GM12878 (cell line): ENCODE measurements around the gene DLGAP5. TPM values are rescaled to one million over a fixed set of nuclear protein-coding genes. Genes with fewer than 3 reads are reported as not detected.

Experiments used
- CBX5 ChIP-seq: sonication (generic); IDR thresholded peaks from 2 replicates; pipeline ENCODE4 v1.6.1; 2016; ENCODE audit warnings: low read depth, moderate library complexity, mild to moderate bottlenecking, inconsistent platforms
- GATAD2B ChIP-seq: fragments of 450-650 bp; conservative IDR thresholded peaks from 2 replicates; pipeline ENCODE4 v1.6.1; 2017; ENCODE audit warnings: low read depth, mild to moderate bottlenecking, moderate library complexity
- MEF2A ChIP-seq: IDR thresholded peaks from 2 replicates; pipeline ENCODE4 v1.6.1; 2011; ENCODE audit warnings: low read depth, mild to moderate bottlenecking, low read length, moderate library complexity; ENCODE audit not compliant: insufficient read depth
- MTA2 ChIP-seq: fragments of 450-650 bp; IDR thresholded peaks from 2 replicates; pipeline ENCODE4 v1.6.1; 2016; ENCODE audit warnings: low read depth, mild to moderate bottlenecking, moderate library complexity
- STAT3 ChIP-seq: IDR thresholded peaks from 2 replicates; pipeline ENCODE4 v1.6.1; 2011; ENCODE audit warnings: low read depth, low read length, improper control_type of control experiment
- TBL1XR1 ChIP-seq: IDR thresholded peaks from 2 replicates; pipeline ENCODE4 v1.6.1; 2012; ENCODE audit warnings: low read depth, low read length, improper control_type of control experiment
- ZNF217 ChIP-seq: fragments of 450-650 bp; IDR thresholded peaks from 2 replicates; pipeline ENCODE4 v1.6.1; 2017; ENCODE audit warnings: antibody characterized with exemption, mild to moderate bottlenecking
- polyA plus RNA-seq, 11 experiments: library from polyadenylated mRNA; depleted of rRNA in 4 of 11; unstranded in 6 of 11; stranded (reverse) in 5 of 11; fragments of >200 nt; fragmentation: Nextera tagmentation in 4 of 11; fragmentation: Illumina TruSeq in 1 of 11; extraction: Ambion mirVana in 4 of 11; extraction: Trizol in 1 of 11; gene quantifications; 1 replicate in 1 of 11; 2 replicates in 10 of 11; pipeline versions ENCODE4 v1.2.1 to v1.2.3, GENCODE V29; 2011 to 2016; ENCODE audit warnings: inconsistent platforms in 2 of 11, missing spikeins in 2 of 11, low read depth in 1 of 11
- total RNA-seq, 4 experiments: library from RNA; depleted of rRNA in 3 of 4; stranded (reverse); fragments of >200 nt in 3 of 4; fragmentation: Illumina TruSeq in 1 of 4; extraction: Trizol in 1 of 4; gene quantifications; 2 replicates each; pipeline versions ENCODE4 v1.2.1 to v1.2.3, GENCODE V29; 2013 to 2021
- TF ChIP-seq, protein P1 (sequence below): fragments of 450-650 bp; IDR thresholded peaks from 2 replicates; pipeline ENCODE4 v1.6.1; 2016; ENCODE audit warnings: mild to moderate bottlenecking, moderate library complexity, borderline replicate concordance
- TF ChIP-seq, protein P2 (sequence below): fragments of 450-650 bp; conservative IDR thresholded peaks from 2 replicates; pipeline ENCODE4 v1.6.1; 2017; ENCODE audit warnings: mild to moderate bottlenecking, moderate library complexity

DLGAP5 gene
- total and polyA plus RNA-seq, 10 of the 15 experiments (the other 5 are each of a cell fraction or from before 2014, with no cell fraction given): 40.9 to 106 (median 67.6) TPM

DNA sequence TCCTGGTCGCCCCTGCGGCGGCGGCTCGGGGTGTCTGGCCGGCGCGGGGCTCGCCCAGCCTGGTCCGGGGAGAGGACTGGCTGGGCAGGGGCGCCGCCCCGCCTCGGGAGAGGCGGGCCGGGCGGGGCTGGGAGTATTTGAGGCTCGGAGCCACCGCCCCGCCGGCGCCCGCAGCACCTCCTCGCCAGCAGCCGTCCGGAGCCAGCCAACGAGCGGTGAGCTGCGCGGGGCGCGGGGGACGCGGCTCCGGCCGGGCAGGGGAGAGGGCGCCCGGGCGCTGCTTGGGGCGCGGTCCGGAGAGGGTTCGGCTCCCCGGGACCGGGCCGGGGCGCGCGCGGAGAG lies 62.3 kb downstream of the DLGAP5 start, which contains the start of gene LGALS3 (continued):
- TF ChIP-seq ZNF217 (no peak), STAT3 (no peak), MTA2 (no peak), CBX5 (no peak), MEF2A (no peak), GATAD2B (0 out of 2 replicates have a peak, but pooled peaks have one; percentile 64), TBL1XR1 (no peak)
- TF ChIP-seq, protein P1, sequence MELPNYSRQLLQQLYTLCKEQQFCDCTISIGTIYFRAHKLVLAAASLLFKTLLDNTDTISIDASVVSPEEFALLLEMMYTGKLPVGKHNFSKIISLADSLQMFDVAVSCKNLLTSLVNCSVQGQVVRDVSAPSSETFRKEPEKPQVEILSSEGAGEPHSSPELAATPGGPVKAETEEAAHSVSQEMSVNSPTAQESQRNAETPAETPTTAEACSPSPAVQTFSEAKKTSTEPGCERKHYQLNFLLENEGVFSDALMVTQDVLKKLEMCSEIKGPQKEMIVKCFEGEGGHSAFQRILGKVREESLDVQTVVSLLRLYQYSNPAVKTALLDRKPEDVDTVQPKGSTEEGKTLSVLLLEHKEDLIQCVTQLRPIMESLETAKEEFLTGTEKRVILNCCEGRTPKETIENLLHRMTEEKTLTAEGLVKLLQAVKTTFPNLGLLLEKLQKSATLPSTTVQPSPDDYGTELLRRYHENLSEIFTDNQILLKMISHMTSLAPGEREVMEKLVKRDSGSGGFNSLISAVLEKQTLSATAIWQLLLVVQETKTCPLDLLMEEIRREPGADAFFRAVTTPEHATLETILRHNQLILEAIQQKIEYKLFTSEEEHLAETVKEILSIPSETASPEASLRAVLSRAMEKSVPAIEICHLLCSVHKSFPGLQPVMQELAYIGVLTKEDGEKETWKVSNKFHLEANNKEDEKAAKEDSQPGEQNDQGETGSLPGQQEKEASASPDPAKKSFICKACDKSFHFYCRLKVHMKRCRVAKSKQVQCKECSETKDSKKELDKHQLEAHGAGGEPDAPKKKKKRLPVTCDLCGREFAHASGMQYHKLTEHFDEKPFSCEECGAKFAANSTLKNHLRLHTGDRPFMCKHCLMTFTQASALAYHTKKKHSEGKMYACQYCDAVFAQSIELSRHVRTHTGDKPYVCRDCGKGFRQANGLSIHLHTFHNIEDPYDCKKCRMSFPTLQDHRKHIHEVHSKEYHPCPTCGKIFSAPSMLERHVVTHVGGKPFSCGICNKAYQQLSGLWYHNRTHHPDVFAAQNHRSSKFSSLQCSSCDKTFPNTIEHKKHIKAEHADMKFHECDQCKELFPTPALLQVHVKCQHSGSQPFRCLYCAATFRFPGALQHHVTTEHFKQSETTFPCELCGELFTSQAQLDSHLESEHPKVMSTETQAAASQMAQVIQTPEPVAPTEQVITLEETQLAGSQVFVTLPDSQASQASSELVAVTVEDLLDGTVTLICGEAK: no peak
- TF ChIP-seq, protein P2, sequence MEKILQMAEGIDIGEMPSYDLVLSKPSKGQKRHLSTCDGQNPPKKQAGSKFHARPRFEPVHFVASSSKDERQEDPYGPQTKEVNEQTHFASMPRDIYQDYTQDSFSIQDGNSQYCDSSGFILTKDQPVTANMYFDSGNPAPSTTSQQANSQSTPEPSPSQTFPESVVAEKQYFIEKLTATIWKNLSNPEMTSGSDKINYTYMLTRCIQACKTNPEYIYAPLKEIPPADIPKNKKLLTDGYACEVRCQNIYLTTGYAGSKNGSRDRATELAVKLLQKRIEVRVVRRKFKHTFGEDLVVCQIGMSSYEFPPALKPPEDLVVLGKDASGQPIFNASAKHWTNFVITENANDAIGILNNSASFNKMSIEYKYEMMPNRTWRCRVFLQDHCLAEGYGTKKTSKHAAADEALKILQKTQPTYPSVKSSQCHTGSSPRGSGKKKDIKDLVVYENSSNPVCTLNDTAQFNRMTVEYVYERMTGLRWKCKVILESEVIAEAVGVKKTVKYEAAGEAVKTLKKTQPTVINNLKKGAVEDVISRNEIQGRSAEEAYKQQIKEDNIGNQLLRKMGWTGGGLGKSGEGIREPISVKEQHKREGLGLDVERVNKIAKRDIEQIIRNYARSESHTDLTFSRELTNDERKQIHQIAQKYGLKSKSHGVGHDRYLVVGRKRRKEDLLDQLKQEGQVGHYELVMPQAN: peak; percentile 68; the same call in 1 of the 2 replicates
